Prostate gland (tissue), 2 donors: ENCODE measurements around the gene GTF3A.

Experiments
- CTCF ChIP-seq, 4 experiments: fragments of 200-600 bp in 2 of 4; fragments of 450-650 bp in 2 of 4; sonication (generic) in 2 of 4; IDR thresholded peaks; 1 replicate in 3 of 4; 2 replicates in 1 of 4; pipeline ENCODE4 v1.5.1; 2016 to 2019; ENCODE audit warnings: antibody characterized with exemption in 4 of 4, mild to moderate bottlenecking in 2 of 4, moderate library complexity in 2 of 4
- POLR2A ChIP-seq: fragments of 450-650 bp; IDR thresholded peaks from one replicate; pipeline ENCODE4 v1.6.1; 2016; ENCODE audit warnings: antibody characterized with exemption, mild to moderate bottlenecking
- POLR2AphosphoS5 ChIP-seq: sonication (generic); formaldehyde crosslinking; IDR thresholded peaks from one replicate; pipeline ENCODE4 v1.6.1; 2017; ENCODE audit warnings: antibody characterized with exemption

- TF ChIP-seq CTCF (IDR thresholded peaks at IDR 0.05) (peak in 3 of 4 experiments; percentile 14 to 52 (median 39)), POLR2AphosphoS5 (no peak), POLR2A (no peak)
These were observed 44.5 kb upstream of the GTF3A start for GRCh38 chr13:27379694-27380641.
